ENCODE results near the gene CNIH2. TPM values are rescaled to one million over a fixed set of nuclear protein-coding genes. Genes with fewer than 3 reads are reported as not detected.

Gene CNIH2
- total and polyA plus RNA-seq, 9 of the 15 experiments (the other 6 are each of a cell fraction or from before 2014, with no cell fraction given), result 0.26 to 0.89 (median 0.40) TPM; not detected in 4

- TF ChIP-seq NR2C2 (CRISPR knock-in tag; IDR thresholded peaks at IDR 0.05) (no peak; the same call in none of the 2 replicates), NR2C2 (tag; IDR thresholded peaks at IDR 0.05) (peak; percentile 86), STAT6 (CRISPR knock-in tag; IDR thresholded peaks at IDR 0.05) (no peak), ZNF143 (CRISPR knock-in tag; IDR thresholded peaks at IDR 0.05) (no peak), HMGN3 (IDR thresholded peaks at IDR 0.05; ENCODE audit: borderline replicate concordance, extremely low read depth, insufficient read length, low read depth, low read length) (peak; percentile 54), ZNF184 (CRISPR knock-in tag; IDR thresholded peaks at IDR 0.05) (no peak), ILF3 (IDR thresholded peaks at IDR 0.05; ENCODE audit: borderline replicate concordance) (no peak), ZNF134 (CRISPR knock-in tag; conservative IDR thresholded peaks at IDR 0.05) (no peak), ZNF224 (CRISPR knock-in tag; IDR thresholded peaks at IDR 0.05) (no peak), ZBTB7A (IDR thresholded peaks at IDR 0.05; ENCODE audit: borderline replicate concordance, control insufficient read depth, low read depth, low read length) (peak; percentile 18; the same call in 1 of the 2 replicates), YY1 (IDR thresholded peaks at IDR 0.05; ENCODE audit: borderline replicate concordance in 1 of 3, control insufficient read depth in 1 of 3, extremely low read depth in 1 of 3, insufficient read depth in 3 of 3, insufficient read length in 1 of 3, insufficient replicate concordance in 2 of 3, low read depth in 1 of 3, low read length in 2 of 3) (peak in 1 of 3 experiments; percentile 20), SRSF9 (IDR thresholded peaks at IDR 0.05; ENCODE audit: borderline replicate concordance, low read depth, low read length) (no peak), TFAP4 (CRISPR knock-in tag; IDR thresholded peaks at IDR 0.05; ENCODE audit: borderline replicate concordance) (peak; percentile 1; the same call in 1 of the 2 replicates), LEF1 (IDR thresholded peaks at IDR 0.05) (no peak), PTRF (tag; IDR thresholded peaks at IDR 0.05) (no peak), KDM1A (IDR thresholded peaks at IDR 0.05) (no peak), MYC (IDR thresholded peaks at IDR 0.05; ENCODE audit: low read depth, low read length) (peak; percentile 10; the same call in 1 of the 2 replicates), MYC (CRISPR knock-in tag; IDR thresholded peaks at IDR 0.05; ENCODE audit: borderline replicate concordance, low read depth) (no peak), RB1 (IDR thresholded peaks at IDR 0.05; ENCODE audit: low read depth) (no peak), NRF1 (conservative IDR thresholded peaks at IDR 0.05 in 1 of 2, IDR thresholded peaks at IDR 0.05 in 1 of 2) (peak; percentile 58)
- TF ChIP-seq, protein P1, sequence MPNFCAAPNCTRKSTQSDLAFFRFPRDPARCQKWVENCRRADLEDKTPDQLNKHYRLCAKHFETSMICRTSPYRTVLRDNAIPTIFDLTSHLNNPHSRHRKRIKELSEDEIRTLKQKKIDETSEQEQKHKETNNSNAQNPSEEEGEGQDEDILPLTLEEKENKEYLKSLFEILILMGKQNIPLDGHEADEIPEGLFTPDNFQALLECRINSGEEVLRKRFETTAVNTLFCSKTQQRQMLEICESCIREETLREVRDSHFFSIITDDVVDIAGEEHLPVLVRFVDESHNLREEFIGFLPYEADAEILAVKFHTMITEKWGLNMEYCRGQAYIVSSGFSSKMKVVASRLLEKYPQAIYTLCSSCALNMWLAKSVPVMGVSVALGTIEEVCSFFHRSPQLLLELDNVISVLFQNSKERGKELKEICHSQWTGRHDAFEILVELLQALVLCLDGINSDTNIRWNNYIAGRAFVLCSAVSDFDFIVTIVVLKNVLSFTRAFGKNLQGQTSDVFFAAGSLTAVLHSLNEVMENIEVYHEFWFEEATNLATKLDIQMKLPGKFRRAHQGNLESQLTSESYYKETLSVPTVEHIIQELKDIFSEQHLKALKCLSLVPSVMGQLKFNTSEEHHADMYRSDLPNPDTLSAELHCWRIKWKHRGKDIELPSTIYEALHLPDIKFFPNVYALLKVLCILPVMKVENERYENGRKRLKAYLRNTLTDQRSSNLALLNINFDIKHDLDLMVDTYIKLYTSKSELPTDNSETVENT (CRISPR knock-in tag; IDR thresholded peaks at IDR 0.05), result no peak
Measured at GRCh38 chr11:66312549-66313320, 34.8 kb downstream of the CNIH2 start (continued).

Data from K562 (cell line).